GM12874 (cell line): ENCODE measurements around the gene ESD.
A peak's percentile ranks its signal among the peaks of the same experiment; 100 is the strongest.

Experiments
- TF ChIP-seq, protein P1 (sequence below): IDR thresholded peaks from 2 replicates; pipeline ENCODE4 v1.5.1; 2011; ENCODE audit warnings: low read depth, mild to moderate bottlenecking, control low read depth, low read length, moderate library complexity; ENCODE audit not compliant: insufficient read depth

ESD gene

DNA sequence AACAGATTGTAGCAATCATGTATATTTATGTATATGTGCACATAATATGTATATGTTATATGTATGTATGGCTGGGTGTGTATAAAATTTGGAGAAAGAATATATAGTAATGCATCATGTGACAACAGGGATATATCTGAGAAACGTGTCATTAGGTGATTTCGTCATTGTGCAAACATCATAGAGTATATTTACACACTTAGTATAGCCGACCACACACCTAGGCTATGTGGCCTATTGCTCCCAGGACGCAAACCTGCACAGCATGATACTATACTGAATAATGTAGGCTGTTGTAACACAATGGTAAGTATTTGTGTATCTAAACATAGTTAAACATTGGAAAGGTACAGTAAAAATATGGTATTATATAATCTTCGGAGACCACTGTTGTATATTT lies 43.8 kb downstream of the ESD start:
- TF ChIP-seq, protein P1, sequence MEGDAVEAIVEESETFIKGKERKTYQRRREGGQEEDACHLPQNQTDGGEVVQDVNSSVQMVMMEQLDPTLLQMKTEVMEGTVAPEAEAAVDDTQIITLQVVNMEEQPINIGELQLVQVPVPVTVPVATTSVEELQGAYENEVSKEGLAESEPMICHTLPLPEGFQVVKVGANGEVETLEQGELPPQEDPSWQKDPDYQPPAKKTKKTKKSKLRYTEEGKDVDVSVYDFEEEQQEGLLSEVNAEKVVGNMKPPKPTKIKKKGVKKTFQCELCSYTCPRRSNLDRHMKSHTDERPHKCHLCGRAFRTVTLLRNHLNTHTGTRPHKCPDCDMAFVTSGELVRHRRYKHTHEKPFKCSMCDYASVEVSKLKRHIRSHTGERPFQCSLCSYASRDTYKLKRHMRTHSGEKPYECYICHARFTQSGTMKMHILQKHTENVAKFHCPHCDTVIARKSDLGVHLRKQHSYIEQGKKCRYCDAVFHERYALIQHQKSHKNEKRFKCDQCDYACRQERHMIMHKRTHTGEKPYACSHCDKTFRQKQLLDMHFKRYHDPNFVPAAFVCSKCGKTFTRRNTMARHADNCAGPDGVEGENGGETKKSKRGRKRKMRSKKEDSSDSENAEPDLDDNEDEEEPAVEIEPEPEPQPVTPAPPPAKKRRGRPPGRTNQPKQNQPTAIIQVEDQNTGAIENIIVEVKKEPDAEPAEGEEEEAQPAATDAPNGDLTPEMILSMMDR = no peak

DNA sequence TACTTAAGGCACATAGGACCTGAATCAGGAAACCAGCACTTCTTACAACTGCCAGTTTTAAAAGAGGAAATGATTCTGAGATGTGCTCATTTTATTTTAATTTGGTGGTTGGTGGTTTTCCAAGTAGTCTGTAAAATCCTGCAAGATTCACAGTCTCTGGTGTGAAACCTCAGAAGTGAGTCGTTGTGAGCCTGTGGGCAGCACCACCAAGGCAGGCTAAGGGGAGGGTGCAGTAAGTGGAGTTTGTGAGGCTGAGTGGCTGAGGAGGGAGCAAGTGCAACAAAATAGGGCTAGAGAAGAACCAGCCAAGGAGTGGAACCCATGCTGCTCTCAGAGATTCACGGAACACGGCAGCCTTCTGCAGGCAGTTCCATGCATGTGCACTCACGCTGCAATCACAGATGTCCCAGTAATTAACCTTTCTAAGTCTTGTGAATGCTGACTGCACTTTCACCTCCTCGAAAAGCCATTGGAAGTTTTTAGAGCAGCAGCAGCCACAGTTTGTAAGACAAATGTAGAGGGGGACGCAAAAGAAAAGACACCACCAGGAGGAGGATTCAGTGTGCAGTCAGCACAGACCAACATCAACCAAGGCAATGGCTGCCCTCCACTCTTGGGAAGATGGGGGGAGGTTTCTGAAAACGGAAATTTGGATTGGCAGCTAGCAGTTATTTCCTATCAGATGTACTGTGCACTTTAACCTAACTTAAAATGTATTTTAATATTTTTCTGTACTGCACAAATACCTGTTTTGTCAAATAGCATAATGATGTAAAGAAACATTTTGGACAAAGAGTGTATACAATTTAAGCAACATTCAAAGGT lies 44.9 kb downstream of the ESD start:
- TF ChIP-seq, protein P1 = peak; percentile 34; the same call in 1 of the 2 replicates

DNA sequence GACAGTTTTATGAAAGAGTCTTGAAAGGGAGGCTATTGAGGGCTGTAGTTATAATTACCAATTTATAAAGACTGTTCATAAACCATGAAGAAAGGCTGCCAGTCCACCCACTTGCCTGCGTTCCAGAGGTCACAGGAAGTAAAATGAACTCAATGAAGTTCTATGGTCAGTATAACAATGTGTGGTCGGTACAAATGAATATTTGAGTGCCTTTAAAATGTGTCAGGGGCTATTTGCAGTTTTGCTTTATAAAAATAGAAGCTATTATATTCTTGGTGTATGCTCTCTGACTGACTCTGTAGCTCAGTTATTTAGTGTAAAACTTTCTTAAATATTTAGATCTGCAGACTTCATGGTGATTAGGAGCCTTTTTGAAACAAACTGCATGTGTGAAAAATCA lies 47.0 kb downstream of the ESD start:
- TF ChIP-seq, protein P1 = no peak

DNA sequence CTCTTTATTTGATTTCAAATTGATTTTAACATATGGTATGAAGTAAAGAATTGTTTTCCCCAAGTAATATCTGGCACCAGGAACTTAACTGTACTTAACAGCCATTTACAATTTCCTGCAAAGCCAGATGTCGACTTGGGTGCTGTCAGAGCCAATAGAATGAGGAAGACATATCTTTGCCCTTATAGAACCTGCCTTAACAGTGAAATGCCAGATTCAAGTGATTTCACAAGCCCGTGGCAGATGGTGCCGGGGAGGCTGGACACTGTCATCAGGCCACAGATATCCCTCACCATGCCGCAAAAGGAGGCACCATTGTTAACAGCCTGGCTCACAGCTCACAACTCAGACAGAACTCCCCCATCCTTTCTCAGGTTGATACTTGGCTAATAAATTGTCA lies 48.7 kb downstream of the ESD start:
- TF ChIP-seq, protein P1 = no peak

DNA sequence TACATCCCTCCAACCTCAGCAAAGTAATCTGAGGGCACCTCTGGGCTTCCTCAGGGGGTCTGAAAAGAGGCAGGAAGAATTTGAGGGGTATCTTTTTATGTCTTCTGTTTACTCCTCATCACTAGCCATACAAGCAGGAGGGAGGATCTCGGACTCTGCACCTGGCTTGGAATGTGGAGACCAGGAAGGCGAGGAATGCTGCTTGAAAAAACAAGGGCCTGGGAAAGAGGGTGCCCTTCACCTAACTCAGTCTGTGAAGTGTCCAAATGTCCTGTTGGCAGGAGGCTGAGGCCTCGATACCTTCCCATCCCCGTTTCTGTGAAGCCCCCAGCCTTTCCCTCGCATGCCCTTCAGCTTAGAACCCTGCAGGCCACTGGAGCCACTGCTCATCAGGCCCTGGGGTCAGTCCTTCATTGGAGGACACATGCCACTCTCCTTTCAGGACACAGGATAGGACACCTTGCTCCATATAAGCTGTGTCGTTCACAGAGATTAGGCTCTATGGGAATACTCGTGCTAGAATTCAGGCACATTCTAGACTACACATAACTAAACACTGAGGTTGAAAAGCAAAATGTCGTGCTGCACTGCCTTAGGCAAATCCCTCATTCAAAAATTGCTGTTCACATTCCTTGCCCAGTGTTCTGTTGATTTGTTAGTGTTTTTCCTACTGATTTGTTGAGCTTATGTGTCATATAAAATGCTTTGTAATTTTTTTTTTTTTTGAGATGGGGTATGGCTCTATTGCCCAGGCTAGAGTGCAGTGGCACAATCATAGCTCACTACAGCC lies 49.7 kb downstream of the ESD start:
- TF ChIP-seq, protein P1 = no peak

DNA sequence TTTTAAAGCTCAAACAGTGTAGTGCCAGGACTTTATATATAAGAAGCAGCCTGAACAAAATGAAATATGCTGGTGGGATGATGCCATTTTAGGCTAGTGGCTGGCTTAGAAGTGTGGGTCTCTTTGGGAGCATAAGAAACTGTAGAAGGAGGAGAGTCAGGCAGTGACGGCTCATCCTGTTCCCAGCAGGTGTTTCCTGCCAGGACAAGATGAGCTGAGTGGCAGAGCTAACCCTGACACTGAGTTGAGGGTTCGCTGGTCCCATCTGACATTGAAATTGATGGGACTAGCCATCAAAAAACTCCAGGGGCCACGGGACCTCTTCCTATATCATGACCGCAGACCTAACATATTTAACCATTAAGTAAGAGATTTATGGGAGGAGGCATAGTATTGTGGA lies 51.3 kb downstream of the ESD start:
- TF ChIP-seq, protein P1 = no peak

DNA sequence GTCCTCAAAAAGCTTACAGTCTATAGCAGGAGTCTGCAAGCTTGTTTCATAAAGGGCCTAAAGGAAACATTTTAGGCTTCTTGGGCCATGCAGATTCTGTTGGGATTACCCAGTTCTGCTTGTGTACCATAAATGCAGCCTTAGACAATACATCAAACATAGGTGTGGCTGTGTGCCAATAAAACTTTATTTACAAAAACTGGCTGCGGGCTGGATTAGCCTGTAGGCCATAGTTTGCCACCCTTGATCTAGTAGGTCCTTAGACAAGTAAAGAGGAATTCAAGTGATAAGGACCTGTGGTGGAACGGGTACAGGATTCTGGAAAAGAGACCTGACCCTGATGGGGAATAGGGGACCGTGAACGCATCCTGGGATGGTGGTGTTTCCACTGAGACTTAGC lies 51.9 kb downstream of the ESD start:
- TF ChIP-seq, protein P1 = no peak
